Astrocyte (in vitro differentiated cells and primary cell): ENCODE results near the gene CCDC142. TPM values are rescaled to one million over a fixed set of nuclear protein-coding genes. Genes with fewer than 3 reads are reported as not detected.

Source experiments
- DNase-seq: peaks from one replicate; pipeline ENCODE4 v3.0.0-alpha.2; 2010; ENCODE audit warnings: low read depth
- FAIRE-seq: peaks from 2 replicates; lab custom pipeline; 2011; peaks lifted over from hg19 to GRCh38; lab: Jason Lieb, UNC
- H2AFZ ChIP-seq: 2 replicates; pipeline ENCODE4 v1.6.0; 2012; ENCODE audit warnings: low read depth, low read length, inconsistent platforms
- H3K27ac ChIP-seq: 2 replicates; pipeline ENCODE4 v1.5.1; 2011; ENCODE audit warnings: low read depth, low read length, inconsistent platforms
- H3K27me3 ChIP-seq: 2 replicates; pipeline ENCODE4 v1.6.0; 2011; ENCODE audit warnings: low read length, inconsistent platforms; ENCODE audit not compliant: insufficient read depth
- H3K36me3 ChIP-seq: 2 replicates; pipeline ENCODE4 v1.5.1; 2011; ENCODE audit warnings: low read length, inconsistent platforms; ENCODE audit not compliant: insufficient read depth
- H3K4me1 ChIP-seq: 2 replicates; pipeline ENCODE4 v1.5.1; 2011; ENCODE audit warnings: low read length, inconsistent platforms; ENCODE audit not compliant: insufficient read depth
- H3K4me2 ChIP-seq: 2 replicates; pipeline ENCODE4 v1.6.0; 2012; ENCODE audit warnings: low read length, inconsistent platforms
- H3K4me3 ChIP-seq: 2 replicates; pipeline ENCODE4 v1.5.1; 2011; ENCODE audit warnings: low read depth, mild to moderate bottlenecking, low read length, inconsistent platforms; ENCODE audit not compliant: insufficient read depth
- H3K79me2 ChIP-seq: 2 replicates; pipeline ENCODE4 v1.6.0; 2012; ENCODE audit warnings: mild to moderate bottlenecking, low read length, inconsistent platforms; ENCODE audit not compliant: insufficient read depth
- H3K9ac ChIP-seq: 2 replicates; pipeline ENCODE4 v1.6.0; 2012; ENCODE audit warnings: mild to moderate bottlenecking, low read length, inconsistent platforms
- H3K9me3 ChIP-seq: 2 replicates; pipeline ENCODE4 v1.5.1; 2012; ENCODE audit warnings: low read depth, mild to moderate bottlenecking, low read length, inconsistent platforms; ENCODE audit not compliant: insufficient read depth
- H4K20me1 ChIP-seq: 2 replicates; pipeline ENCODE4 v1.6.0; 2012; ENCODE audit warnings: low read length, inconsistent platforms; ENCODE audit not compliant: insufficient read depth
- H3K27ac Mint-ChIP-seq: one replicate; pipeline ENCODE4 v1.8.0; 2021; ENCODE audit warnings: mild to moderate bottlenecking, mixed read lengths; ENCODE audit not compliant: unreplicated experiment
- H3K27me3 Mint-ChIP-seq: one replicate; pipeline ENCODE4 v1.8.0; 2021; ENCODE audit warnings: low read depth, mixed read lengths; ENCODE audit not compliant: unreplicated experiment
- H3K36me3 Mint-ChIP-seq: one replicate; pipeline ENCODE4 v1.8.0; 2021; ENCODE audit warnings: low read depth, mixed read lengths; ENCODE audit not compliant: unreplicated experiment
- H3K4me1 Mint-ChIP-seq: one replicate; pipeline ENCODE4 v1.8.0; 2021; ENCODE audit warnings: low read depth, mixed read lengths; ENCODE audit not compliant: unreplicated experiment
- H3K4me3 Mint-ChIP-seq: one replicate; pipeline ENCODE4 v1.8.0; 2021; ENCODE audit warnings: mild to moderate bottlenecking, moderate library complexity, mixed read lengths; ENCODE audit not compliant: unreplicated experiment
- H3K9me3 Mint-ChIP-seq: one replicate; pipeline ENCODE4 v1.8.0; 2021; ENCODE audit warnings: mild to moderate bottlenecking, mixed read lengths; ENCODE audit not compliant: unreplicated experiment
- CTCF ChIP-seq: IDR thresholded peaks from 2 replicates; pipeline ENCODE4 v1.5.1; 2011; ENCODE audit warnings: low read depth, mild to moderate bottlenecking, inconsistent platforms, low read length, moderate library complexity; ENCODE audit not compliant: insufficient read depth
- EZH2 ChIP-seq: IDR thresholded peaks from 2 replicates; pipeline ENCODE4 v1.6.1; 2012; ENCODE audit warnings: mild to moderate bottlenecking, low read length, inconsistent platforms; ENCODE audit not compliant: insufficient read depth
- total RNA-seq: library from RNA; stranded (reverse); gene quantifications from 2 replicates; pipeline ENCODE4 v1.2.1, GENCODE V29; 2021

Gene CCDC142
- total RNA-seq, 1 donor from 2014 or later, result 11.2 TPM

GRCh38 chr2:74440378-74441169 is 42.2 kb downstream of the CCDC142 start:
- Mint-ChIP-seq H3K4me1 (peaks cover 34% of the 10 kb centered on the region), H3K27ac (peak overlapping the region; percentile 88), H3K27me3 (peaks cover 1% of the 10 kb centered on the region), H3K36me3 (peaks cover 4% of the 10 kb centered on the region), H3K9me3 (no peaks in the 10 kb centered on the region), H3K4me3 (peak overlapping the region; percentile 90)
- Histone ChIP-seq H2AFZ (peak overlapping the region; percentile 80), H3K9me3 (no peaks in the 10 kb centered on the region), H3K4me2 (peak overlapping the region; percentile 96), H3K36me3 (no peaks in the 10 kb centered on the region), H3K9ac (peak overlapping the region; percentile 81), H4K20me1 (peaks cover 30% of the 10 kb centered on the region), H3K4me1 (peaks cover 50% of the 10 kb centered on the region), H3K79me2 (peaks cover 30% of the 10 kb centered on the region), H3K27me3 (peaks cover 10% of the 10 kb centered on the region), H3K4me3 (peak overlapping the region; percentile 75), H3K27ac (peak overlapping the region; percentile 27)
- no peak for FAIRE-seq
- DNase-seq, result peak; percentile 64
- TF ChIP-seq CTCF (no peak), EZH2 (no peak)

- Mint-ChIP-seq H3K27ac (peak overlapping the region; percentile 88), H3K4me1 (peaks cover 30% of the 10 kb centered on the region)
- no peak for FAIRE-seq
Observed at GRCh38 chr2:74439803-74440377, 42.9 kb downstream of the CCDC142 start.

More at GRCh38 chr2:74439803-74440377, 42.9 kb downstream of the CCDC142 start:
- Mint-ChIP-seq H3K27me3 (peaks cover 1% of the 10 kb centered on the region), H3K36me3 (peaks cover 6% of the 10 kb centered on the region), H3K4me3 (peak overlapping the region; percentile 90), H3K9me3 (no peaks in the 10 kb centered on the region)
- Histone ChIP-seq H3K4me3 (peak overlapping the region; percentile 75), H3K9me3 (no peaks in the 10 kb centered on the region), H3K9ac (peak overlapping the region; percentile 81), H3K27ac (peak overlapping the region; percentile 27), H2AFZ (peak overlapping the region; percentile 80), H3K27me3 (peaks cover 10% of the 10 kb centered on the region), H3K4me2 (peak overlapping the region; percentile 96), H3K36me3 (no peaks in the 10 kb centered on the region), H3K79me2 (peaks cover 30% of the 10 kb centered on the region), H4K20me1 (peaks cover 36% of the 10 kb centered on the region), H3K4me1 (peaks cover 50% of the 10 kb centered on the region)
- no peak for DNase-seq
- no peak for TF ChIP-seq EZH2
- TF ChIP-seq CTCF, result no peak
